Fibroblast of pulmonary artery (primary cell): ENCODE data around the gene TSEN15.

Experiments
- DNase-seq: peaks from one replicate; pipeline ENCODE4 v3.0.0-alpha.2; 2010; ENCODE audit warnings: low read depth
- H3K4me3 ChIP-seq: replicated peaks from 2 replicates; pipeline ENCODE4 v1.5.1; 2011; ENCODE audit warnings: low read depth, mild to moderate bottlenecking, control low read depth, low read length, moderate library complexity
- TF ChIP-seq, protein P1 (sequence below): IDR thresholded peaks from 2 replicates; pipeline ENCODE4 v1.5.1; 2011; ENCODE audit warnings: mild to moderate bottlenecking, control low read depth, low read length, inconsistent platforms; ENCODE audit errors: missing control alignments

TSEN15 gene

DNA sequence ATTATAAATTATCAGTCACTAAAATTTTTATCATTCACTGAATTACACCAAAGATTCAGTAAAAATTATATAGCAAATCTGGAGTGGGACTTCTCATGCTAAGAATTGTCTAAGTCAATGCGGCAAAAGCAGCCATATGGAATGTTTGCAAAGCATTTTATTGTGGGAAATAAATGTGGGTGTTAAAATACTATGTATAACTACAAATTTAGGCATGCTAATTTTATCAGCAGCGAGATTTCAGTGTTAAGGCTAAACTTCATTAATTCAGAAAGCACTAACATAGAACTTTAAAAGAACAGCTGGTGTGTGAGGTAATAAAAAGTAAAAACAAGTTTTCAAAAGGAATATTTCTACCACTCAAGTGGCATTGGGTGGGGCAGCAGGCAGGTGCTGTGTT lies 35.4 kb upstream of the TSEN15 start:
- no peak for DNase-seq
- no peak overlapping the region for H3K4me3 ChIP-seq
- TF ChIP-seq, protein P1, sequence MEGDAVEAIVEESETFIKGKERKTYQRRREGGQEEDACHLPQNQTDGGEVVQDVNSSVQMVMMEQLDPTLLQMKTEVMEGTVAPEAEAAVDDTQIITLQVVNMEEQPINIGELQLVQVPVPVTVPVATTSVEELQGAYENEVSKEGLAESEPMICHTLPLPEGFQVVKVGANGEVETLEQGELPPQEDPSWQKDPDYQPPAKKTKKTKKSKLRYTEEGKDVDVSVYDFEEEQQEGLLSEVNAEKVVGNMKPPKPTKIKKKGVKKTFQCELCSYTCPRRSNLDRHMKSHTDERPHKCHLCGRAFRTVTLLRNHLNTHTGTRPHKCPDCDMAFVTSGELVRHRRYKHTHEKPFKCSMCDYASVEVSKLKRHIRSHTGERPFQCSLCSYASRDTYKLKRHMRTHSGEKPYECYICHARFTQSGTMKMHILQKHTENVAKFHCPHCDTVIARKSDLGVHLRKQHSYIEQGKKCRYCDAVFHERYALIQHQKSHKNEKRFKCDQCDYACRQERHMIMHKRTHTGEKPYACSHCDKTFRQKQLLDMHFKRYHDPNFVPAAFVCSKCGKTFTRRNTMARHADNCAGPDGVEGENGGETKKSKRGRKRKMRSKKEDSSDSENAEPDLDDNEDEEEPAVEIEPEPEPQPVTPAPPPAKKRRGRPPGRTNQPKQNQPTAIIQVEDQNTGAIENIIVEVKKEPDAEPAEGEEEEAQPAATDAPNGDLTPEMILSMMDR: no peak

DNA sequence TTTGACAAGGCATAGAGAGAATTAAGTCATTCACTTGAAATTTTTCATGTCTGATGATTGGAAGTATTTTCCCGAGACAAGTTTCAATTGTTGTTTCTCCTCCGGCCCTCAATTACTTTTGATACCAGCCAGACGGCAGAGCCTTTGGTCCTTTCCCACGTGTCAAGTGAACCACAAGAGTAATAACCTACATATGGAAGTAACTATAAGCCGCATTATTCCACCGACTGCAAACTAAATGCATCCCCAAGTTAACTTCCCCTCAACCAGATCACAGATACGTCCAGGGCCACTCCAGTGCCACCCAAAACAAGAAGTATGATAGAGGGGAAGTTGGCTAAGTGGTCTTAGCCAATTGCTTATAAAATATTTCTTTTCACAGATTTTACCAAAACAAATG lies 34.2 kb upstream of the TSEN15 start:
- TF ChIP-seq, protein P1: no peak
- no peak for DNase-seq
- no peak overlapping the region for H3K4me3 ChIP-seq

- DNase-seq: no peak
- no peak overlapping the region for H3K4me3 ChIP-seq
- TF ChIP-seq, protein P1: no peak
These were observed 32.9 kb upstream of the TSEN15 start for GRCh38 chr1:184018622-184019021.

GRCh38 chr1:184019069-184019468 lies 32.5 kb upstream of the TSEN15 start:
- no peak for DNase-seq
- TF ChIP-seq, protein P1: no peak
- H3K4me3 ChIP-seq: no peak overlapping the region

- DNase-seq: no peak
- no peak overlapping the region for H3K4me3 ChIP-seq
- TF ChIP-seq, protein P1: no peak
These were observed 32.0 kb upstream of the TSEN15 start for GRCh38 chr1:184019506-184019905.

- DNase-seq: no peak
- no peak overlapping the region for H3K4me3 ChIP-seq
- TF ChIP-seq, protein P1: no peak
These were observed 31.2 kb upstream of the TSEN15 start for GRCh38 chr1:184020328-184020727.

- H3K4me3 ChIP-seq: no peak overlapping the region
- DNase-seq: no peak
- TF ChIP-seq, protein P1: no peak
These were observed 30.7 kb upstream of the TSEN15 start for GRCh38 chr1:184020855-184021254.
